OCI-LY3 (cell line): ENCODE data around the gene DUSP5.

ENCODE experiments used
- CTCF ChIP-seq: fragments of 200-600, 300-600 bp; sonication (generic); IDR thresholded peaks from 2 replicates; pipeline ENCODE4 v1.5.1; 2014; ENCODE audit warnings: antibody characterized with exemption, low read length, low read depth
- EZH2phosphoT487 ChIP-seq: fragments of 200-600 bp; shearing (Covaris generic); IDR thresholded peaks from 2 replicates; pipeline ENCODE4 v1.6.1; 2018; ENCODE audit warnings: antibody characterized with exemption, mixed run types, low read depth

- TF ChIP-seq CTCF = no peak
- TF ChIP-seq EZH2phosphoT487 = no peak
Measured at GRCh38 chr10:110456523-110457091, 41.1 kb upstream of the DUSP5 start.
